Right lobe of liver (tissue), 4 donors: ENCODE data around the gene PTH2.

Experiments
- POLR2A ChIP-seq: fragments of 450-650 bp; IDR thresholded peaks from one replicate; pipeline ENCODE4 v1.6.1; 2017; ENCODE audit warnings: antibody characterized with exemption, mild to moderate bottlenecking
- TF ChIP-seq, protein P1 (sequence below), 4 donors: fragments of 200-600 bp in 3 of 4; fragments of 450-650 bp in 1 of 4; IDR thresholded peaks; one replicate each; pipeline versions ENCODE4 v1.5.1 to v1.8.0; 2016 to 2022; ENCODE audit warnings: antibody characterized with exemption in 4 of 4, mild to moderate bottlenecking in 2 of 4
- donor health status: DM: no; HTN: no; CAD: no.
- donor health status: DM: no; HTN: no; CAD: no.
- donor health status: DM: no; HTN: yes; CAD: no.

DNA sequence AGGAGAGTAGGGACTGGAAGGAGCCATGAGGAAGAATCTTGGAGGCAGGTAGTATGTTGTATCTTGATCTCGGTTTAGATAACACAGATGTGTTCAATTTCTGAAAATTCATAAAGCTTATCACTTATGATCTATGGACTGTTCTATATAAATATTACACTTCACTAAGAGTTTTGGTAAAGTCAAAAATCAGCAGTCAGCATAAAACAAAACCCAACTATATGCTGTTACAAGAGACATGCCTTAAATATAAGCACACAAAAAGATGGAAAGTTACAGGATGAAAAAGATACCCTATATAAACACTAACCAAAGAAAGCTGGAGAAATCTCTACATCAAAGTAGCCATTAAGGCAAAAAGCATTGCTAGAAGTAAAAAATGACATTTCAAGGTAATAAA, 39.6 kb downstream of the PTH2 start:
- TF ChIP-seq, protein P1, sequence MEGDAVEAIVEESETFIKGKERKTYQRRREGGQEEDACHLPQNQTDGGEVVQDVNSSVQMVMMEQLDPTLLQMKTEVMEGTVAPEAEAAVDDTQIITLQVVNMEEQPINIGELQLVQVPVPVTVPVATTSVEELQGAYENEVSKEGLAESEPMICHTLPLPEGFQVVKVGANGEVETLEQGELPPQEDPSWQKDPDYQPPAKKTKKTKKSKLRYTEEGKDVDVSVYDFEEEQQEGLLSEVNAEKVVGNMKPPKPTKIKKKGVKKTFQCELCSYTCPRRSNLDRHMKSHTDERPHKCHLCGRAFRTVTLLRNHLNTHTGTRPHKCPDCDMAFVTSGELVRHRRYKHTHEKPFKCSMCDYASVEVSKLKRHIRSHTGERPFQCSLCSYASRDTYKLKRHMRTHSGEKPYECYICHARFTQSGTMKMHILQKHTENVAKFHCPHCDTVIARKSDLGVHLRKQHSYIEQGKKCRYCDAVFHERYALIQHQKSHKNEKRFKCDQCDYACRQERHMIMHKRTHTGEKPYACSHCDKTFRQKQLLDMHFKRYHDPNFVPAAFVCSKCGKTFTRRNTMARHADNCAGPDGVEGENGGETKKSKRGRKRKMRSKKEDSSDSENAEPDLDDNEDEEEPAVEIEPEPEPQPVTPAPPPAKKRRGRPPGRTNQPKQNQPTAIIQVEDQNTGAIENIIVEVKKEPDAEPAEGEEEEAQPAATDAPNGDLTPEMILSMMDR (IDR thresholded peaks at IDR 0.05): no peak
- TF ChIP-seq POLR2A: no peak
